Central memory CD4-positive, alpha-beta T cell (primary cell): Measurements from ENCODE around the gene WWOX.

ENCODE experiments used
- DNase-seq: peaks from one replicate; pipeline ENCODE4 v3.0.0; 2022

WWOX gene

DNA sequence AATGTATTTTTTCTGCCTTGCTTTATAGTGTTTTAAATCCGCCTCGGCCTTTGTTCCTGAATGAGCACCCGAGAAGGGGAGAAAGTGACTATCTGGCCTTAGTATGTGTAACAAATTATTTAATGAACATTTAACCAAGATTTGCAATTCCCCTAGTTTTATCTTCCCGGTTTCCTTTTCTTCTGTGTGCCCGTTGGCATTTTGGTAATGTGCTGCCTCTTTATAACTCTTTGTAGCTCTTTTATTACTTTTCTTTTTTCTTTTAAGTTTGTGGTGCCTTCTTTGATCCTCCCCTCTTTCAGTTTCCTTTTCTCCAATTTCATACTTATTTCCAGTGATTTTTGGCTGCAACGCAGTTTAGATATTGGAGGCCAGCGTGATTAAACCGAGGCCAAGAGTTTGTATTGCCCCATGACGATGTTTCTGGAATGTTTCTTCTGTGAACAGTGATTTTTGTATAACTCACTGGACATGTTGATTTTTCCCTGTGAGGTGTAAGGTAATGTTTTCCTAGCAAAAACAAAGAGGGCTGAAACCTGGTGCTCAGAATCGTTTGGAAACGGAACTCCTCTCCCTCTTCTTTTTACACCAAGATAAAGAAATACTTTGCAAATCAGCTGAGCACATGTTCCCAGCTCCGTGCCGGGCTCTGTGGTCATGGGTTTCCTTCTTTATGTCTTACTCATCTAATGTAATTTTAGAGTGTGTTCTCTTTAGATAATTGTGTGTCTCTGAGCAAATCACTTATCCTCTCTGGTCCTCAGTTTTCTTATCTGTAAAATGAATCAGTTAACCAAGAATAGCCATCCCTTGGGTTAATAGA lies 344.3 kb downstream of the WWOX start:
- DNase-seq: no peak

- DNase-seq: no peak
These were observed 346.4 kb downstream of the WWOX start for GRCh38 chr16:78445818-78446217.

DNA sequence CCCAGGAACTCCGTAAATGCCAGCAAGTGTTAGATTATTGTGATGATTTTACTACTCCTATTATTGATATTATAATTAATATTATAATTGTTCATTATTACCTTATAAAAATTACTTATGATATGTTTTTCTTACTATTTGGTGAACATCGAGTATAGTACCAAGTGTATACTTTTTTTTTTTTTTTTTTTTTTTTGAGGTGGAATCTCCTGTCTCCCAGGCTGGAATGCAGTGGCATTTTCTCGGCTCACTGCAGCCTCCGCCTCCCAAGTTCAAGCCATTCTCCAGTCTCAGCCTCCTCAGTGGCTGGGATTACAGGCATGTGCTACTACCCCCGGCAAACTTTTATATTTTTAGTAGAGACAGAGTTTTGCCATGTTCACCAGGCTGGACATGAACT lies 347.0 kb downstream of the WWOX start:
- no peak for DNase-seq

DNA sequence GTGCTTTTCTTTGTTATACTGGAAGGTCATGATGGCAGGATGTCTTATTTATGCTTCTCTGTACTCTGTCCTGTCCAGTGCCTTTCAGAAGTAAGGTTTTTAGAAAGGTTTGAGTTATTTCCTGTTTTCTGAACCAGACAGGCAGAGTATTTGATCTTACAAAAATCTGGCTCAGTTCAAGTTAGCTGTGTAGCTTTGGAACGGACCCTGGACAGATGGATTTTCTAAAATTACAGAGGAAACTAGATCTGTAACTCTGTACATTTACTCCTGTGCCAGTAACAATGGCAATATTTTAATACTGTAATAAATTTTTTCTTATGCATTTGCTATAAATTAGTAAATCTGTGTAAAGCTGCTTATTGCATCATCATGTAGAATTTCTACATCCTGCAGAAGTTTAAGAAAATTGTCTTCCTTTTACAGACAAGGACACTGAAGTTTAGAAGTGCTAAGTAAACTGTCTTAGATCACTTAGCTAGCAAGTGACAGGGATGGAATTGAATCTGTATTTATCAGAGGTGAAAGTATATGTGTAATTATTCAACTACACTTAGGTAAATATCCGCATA lies 347.6 kb downstream of the WWOX start:
- no peak for DNase-seq

DNA sequence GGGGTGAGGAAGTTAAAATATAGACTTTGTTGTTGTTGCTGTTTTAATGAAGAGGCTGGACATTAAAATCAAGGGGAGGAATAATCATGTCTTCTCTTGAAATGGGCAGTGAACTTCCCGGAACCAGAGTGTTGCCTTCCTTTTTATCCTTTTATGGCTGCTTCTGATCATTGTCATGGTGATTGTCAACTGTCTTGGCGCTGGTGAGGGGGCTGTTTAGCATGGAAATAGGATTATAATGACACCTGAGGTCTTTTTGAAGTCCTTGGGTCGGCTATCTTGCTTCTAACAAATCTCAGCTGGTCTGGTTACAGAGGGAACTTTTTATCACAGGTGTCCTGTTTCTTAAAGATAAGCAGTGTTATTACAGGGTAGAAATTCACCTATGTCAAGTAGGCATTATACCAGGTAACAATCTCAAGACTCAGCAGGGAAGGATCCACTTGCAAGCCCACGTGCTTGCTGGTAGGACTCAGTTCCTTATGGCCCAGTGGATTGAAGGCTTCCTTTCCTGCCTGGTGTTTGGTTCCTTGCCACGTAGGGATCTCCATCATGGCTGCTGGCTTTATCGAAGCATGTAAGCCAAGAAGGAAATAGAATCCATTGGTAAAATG lies 349.3 kb downstream of the WWOX start:
- DNase-seq: no peak

DNA sequence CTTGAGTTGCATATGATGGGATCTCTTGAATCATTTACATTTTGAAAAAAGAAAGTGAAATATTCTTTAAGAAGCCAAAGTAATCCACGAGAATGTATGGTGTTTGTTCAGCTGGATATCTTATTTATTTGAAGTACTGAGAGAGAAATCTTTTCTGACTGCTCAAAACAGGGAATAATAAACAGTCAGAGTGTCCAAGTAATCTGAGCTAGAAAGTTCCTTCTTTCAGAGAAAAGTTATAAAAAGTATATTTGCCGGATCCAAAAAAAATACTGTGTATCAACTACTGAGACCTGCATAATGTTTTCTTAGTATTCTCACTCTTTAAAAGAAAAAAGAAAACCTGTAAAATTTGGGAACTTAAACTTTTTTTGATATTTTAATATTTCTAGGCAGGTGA lies 350.8 kb downstream of the WWOX start:
- DNase-seq: no peak

DNA sequence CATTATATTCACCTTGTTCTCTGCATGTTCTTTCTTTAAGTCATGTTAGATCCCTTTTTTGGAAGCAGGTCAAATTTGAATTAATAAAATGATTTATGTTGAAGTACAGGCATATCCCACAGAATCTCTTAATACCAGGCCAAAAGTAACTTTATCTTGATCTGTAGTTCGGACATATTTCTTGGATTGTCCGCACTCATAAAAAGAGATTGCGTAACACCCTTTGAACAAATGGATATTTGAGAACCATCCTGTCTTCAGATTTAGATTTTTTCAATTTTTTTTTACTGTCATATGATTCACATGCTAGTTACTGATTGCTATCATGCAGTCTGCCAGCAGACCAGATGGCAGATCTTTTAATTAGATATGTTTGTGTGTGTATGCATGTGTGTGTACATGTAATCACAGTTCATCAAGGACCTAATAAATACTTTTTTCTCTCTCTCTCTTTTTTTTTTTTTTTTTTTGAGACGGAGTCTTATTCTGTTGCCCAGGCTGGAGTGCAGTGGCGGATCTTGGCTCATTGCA lies 352.6 kb downstream of the WWOX start:
- DNase-seq: no peak

GRCh38 chr16:78455861-78456260 lies 356.4 kb downstream of the WWOX start:
- DNase-seq: no peak

DNA sequence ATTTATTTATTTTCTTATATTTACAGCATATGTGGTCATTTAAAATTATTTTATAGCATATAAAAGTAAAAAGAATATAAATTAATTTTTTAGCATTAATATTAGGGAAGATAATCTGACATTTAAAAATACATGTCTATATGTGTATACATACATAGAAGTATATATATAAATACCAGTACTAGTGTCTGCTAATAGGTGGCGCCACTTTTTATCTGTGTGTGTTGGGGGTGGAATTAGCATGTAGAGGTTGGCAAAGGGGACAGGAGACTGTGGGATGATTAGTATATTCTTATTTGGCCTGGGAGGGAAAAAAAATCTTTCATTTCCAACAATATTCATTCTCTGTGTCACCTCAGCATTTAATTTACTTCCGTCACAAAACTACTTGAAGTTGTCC lies 359.1 kb downstream of the WWOX start:
- no peak for DNase-seq

- DNase-seq: no peak
These were observed 361.0 kb downstream of the WWOX start for GRCh38 chr16:78460428-78460827.

GRCh38 chr16:78461087-78461486 lies 361.6 kb downstream of the WWOX start:
- no peak for DNase-seq

- DNase-seq: no peak
These were observed 362.2 kb downstream of the WWOX start for GRCh38 chr16:78461496-78462287.

DNA sequence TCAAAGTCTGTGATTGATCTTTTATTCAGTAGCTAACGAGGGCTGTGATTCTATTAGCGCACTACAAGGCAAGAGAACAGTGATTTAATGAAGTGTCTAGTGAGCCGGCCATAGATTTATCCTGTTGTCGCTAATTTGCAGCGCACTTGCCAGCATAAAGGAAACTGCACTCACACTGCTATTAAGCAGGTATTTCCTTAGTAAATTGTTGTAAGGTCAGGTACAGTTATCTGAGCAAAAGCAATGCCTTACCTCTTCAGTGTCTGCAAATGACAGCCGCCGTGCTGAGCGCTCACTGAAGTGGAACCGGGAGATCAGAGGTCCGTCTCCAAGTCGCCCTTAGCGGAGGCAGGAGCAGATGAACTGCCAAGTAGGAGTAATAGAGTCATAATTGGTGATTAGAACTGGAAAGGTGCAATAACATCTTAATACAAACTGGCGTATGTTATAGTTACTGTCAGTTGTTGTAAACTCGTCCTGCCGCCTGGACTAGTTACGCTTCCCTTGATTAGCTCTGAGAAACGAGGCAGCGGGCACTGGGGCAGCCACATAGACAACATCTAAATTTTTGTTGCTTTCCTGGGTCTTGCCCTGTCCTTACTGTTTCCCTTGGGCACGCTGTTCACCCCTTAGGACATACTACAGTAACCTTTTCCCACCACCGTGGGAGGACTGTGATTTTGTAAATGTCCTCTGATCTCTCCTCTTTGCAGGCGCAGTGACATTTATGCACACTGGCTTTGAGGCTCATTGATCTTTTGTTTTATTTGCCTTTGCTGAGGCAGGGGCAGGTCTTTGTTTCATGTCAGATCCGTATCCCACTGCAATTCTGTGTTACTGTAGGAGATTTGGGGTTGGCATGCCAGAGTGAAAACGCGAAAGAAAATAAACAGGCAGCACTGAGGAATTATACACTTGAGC lies 363.1 kb downstream of the WWOX start:
- no peak for DNase-seq

DNA sequence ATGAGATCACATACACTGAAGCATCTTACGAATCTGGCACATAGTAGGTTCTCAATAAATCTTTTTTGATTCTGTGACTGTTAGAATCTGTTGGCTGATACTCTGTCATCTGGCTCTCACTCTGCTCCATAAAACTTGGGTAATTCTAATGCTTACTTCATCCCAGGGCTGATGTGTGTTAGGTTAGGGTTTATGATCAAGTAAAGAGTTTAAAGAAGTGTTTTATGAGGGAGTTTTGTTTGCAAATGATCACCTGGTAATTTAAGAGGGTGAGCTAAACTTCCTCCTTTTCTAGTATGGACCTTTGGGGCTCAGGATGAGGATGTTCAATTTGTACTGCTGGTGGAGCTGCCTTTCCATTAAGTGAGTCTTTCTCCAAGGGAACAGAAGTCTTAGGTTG lies 364.1 kb downstream of the WWOX start:
- no peak for DNase-seq

DNA sequence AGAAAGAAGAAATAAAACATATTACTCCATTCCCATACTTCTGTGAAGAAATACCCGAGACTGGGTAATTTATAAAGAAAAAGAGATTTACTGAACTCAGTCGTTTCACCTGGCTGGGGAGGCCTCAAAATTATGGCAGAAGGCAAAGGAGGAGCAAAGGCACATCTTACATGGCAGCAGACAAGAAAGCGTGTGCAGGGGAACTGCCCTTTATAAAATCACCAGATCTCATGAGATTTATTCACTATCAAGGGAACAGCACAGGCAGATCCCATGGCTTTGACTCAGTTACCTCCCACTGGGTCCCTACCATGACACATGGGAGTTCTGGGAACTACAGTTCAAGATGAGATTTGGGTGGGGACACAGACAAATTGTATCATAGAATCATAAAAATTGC lies 365.4 kb downstream of the WWOX start:
- DNase-seq: no peak

DNA sequence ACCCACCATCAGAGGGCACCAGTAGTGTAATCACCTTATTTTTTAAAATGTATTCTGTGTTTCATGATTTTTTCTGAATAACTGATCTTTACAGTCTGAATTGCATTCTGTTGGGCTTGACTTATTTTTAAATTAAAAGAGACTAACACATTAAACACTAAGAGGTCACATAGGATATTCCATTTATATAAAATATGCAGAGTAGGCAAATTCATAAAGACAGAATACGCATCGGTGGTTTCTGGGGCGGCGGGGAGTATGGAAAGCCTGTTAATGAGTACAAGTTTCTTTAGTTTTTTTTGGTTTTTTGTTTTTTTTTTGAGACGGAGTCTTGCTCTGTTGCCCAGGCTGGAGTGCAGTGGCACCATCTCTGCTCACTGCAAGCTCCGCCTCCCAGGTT lies 366.3 kb downstream of the WWOX start:
- no peak for DNase-seq

- DNase-seq: no peak
These were observed 370.3 kb downstream of the WWOX start for GRCh38 chr16:78469787-78470186.

GRCh38 chr16:78473031-78473699 lies 373.7 kb downstream of the WWOX start:
- no peak for DNase-seq

- DNase-seq: no peak
These were observed 375.3 kb downstream of the WWOX start for GRCh38 chr16:78474762-78475161.

GRCh38 chr16:78476615-78477014 lies 377.2 kb downstream of the WWOX start:
- DNase-seq: no peak

- DNase-seq: no peak
These were observed 378.9 kb downstream of the WWOX start for GRCh38 chr16:78478267-78478861.
